AG09319 (cell line): ENCODE measurements around the gene JSRP1.

Source experiments
- DNase-seq: peaks from one replicate; pipeline ENCODE4 v3.0.0-alpha.2; 2010; ENCODE audit warnings: low read depth; ENCODE audit errors: extremely low read depth
- CTCF ChIP-seq: IDR thresholded peaks from 2 replicates; pipeline ENCODE4 v1.5.1; 2011; ENCODE audit warnings: low read depth, mild to moderate bottlenecking, inconsistent platforms, low read length, moderate library complexity

The JSRP1 gene

GRCh38 chr19:2230807-2231533, 25.2 kb downstream of the JSRP1 start:
- TF ChIP-seq CTCF = no peak
- no peak for DNase-seq

- TF ChIP-seq CTCF = no peak
- no peak for DNase-seq
Observed at GRCh38 chr19:2230033-2230531, 26.1 kb downstream of the JSRP1 start.

- DNase-seq = no peak
- TF ChIP-seq CTCF = no peak
Observed at GRCh38 chr19:2229103-2230032, 26.8 kb downstream of the JSRP1 start.

- no peak for DNase-seq
- TF ChIP-seq CTCF = no peak
Observed at GRCh38 chr19:2228157-2229030, 27.8 kb downstream of the JSRP1 start.

GRCh38 chr19:2227415-2228156, 28.6 kb downstream of the JSRP1 start:
- no peak for TF ChIP-seq CTCF
- DNase-seq = no peak

GRCh38 chr19:2226840-2227360, 29.3 kb downstream of the JSRP1 start:
- DNase-seq = no peak
- TF ChIP-seq CTCF = no peak
